Esophagus muscularis mucosa (tissue), 4 donors: Measurements from ENCODE around the gene RASGRF2. TPM values are rescaled to one million over a fixed set of nuclear protein-coding genes. Genes with fewer than 3 reads are reported as not detected.

Experiments used
- DNase-seq: peaks from one replicate; pipeline ENCODE4 v3.0.0-alpha.2; 2017; ENCODE audit errors: extremely low spot score
- H3K27ac ChIP-seq, 4 donors: fragments of 200-600 bp; sonication (generic); replicated peaks in 1 of 4; 1 replicate in 3 of 4; 2 replicates in 1 of 4; pipeline ENCODE4 v1.5.1; 2016 to 2019; ENCODE audit warnings: mild to moderate bottlenecking in 1 of 4
- H3K27me3 ChIP-seq, 4 donors: fragments of 200-600 bp; sonication (generic); one replicate each; pipeline versions ENCODE4 v1.5.1 to v1.6.0; 2016 to 2019
- H3K36me3 ChIP-seq, 4 donors: fragments of 200-600 bp; sonication (generic); one replicate each; pipeline ENCODE4 v1.5.1; 2016 to 2019
- H3K4me1 ChIP-seq, 4 donors: fragments of 200-600 bp; sonication (generic); one replicate each; pipeline ENCODE4 v1.5.1; 2016 to 2019
- H3K4me3 ChIP-seq, 4 donors: fragments of 200-600 bp; sonication (generic); 1 replicate in 2 of 4; 2 replicates in 2 of 4; pipeline ENCODE4 v1.5.1; 2016 to 2019; ENCODE audit warnings: mild to moderate bottlenecking in 4 of 4, moderate library complexity in 1 of 4
- H3K9me3 ChIP-seq, 4 donors: fragments of 200-600 bp; sonication (generic); 1 replicate in 3 of 4; 2 replicates in 1 of 4; pipeline ENCODE4 v1.5.1; 2016 to 2019
- CTCF ChIP-seq, 3 experiments: fragments of 200-600 bp in 2 of 3; fragments of 450-650 bp in 1 of 3; sonication (generic) in 2 of 3; IDR thresholded peaks; one replicate each; pipeline ENCODE4 v1.5.1; 2017 to 2019; ENCODE audit warnings: antibody characterized with exemption in 3 of 3, mild to moderate bottlenecking in 2 of 3, moderate library complexity in 1 of 3
- EP300 ChIP-seq: sonication (generic); formaldehyde crosslinking; IDR thresholded peaks from one replicate; pipeline ENCODE4 v1.6.1; 2017; ENCODE audit warnings: antibody characterized with exemption
- POLR2A ChIP-seq: fragments of 450-650 bp; IDR thresholded peaks from one replicate; pipeline ENCODE4 v1.6.1; 2017; ENCODE audit warnings: antibody characterized with exemption, moderate library complexity, mild to moderate bottlenecking, low read depth
- POLR2AphosphoS5 ChIP-seq, 2 donors: sonication (generic); formaldehyde crosslinking; IDR thresholded peaks; one replicate each; pipeline ENCODE4 v1.6.1; 2017; ENCODE audit warnings: antibody characterized with exemption in 2 of 2
- WGBS: methylation state at CpG from one replicate; pipeline ENCODE4 v1.1.5; 2018; 5-methylcytosine and 5-hydroxymethylcytosine counted together
- intact Hi-C: fragments of 100-400 bp; cut with DNase I; formaldehyde crosslinking; loops from one replicate; pipeline ENCODE4 v1.15.1; 2023
- total RNA-seq, 4 donors: library from RNA; depleted of rRNA; stranded (reverse); fragments of >200 nt; gene quantifications; one replicate each; pipeline versions ENCODE4 v1.1.0 to v1.2.1, GENCODE V29; 2016

The RASGRF2 gene
- total RNA-seq, 4 donors from 2014 or later = 4.2 to 7.6 (median 5.9) TPM

- DNase-seq = no peak
- H3K4me3 ChIP-seq = no peak overlapping the region
- no peaks in the 10 kb centered on the region for H3K36me3 ChIP-seq
- peaks cover 0 to 5% (median 0%) of the 10 kb centered on the region in 4 donors for H3K4me1 ChIP-seq
- TF ChIP-seq EP300 (no peak), POLR2AphosphoS5 (IDR thresholded peaks at IDR 0.05) (no peak), POLR2A (no peak), CTCF (IDR thresholded peaks at IDR 0.05) (no peak)
- H3K27ac ChIP-seq = no peak overlapping the region
- H3K27me3 ChIP-seq = no peaks in the 10 kb centered on the region
- H3K9me3 ChIP-seq = no peaks in the 10 kb centered on the region
- intact Hi-C loops = no loop called here
These were observed 46.1 kb downstream of the RASGRF2 start for GRCh38 chr5:81006231-81006630.

- Histone ChIP-seq H3K9me3 (no peaks in the 10 kb centered on the region), H3K27me3 (no peaks in the 10 kb centered on the region), H3K36me3 (no peaks in the 10 kb centered on the region), H3K4me3 (no peak overlapping the region), H3K4me1 (peaks cover 0 to 5% (median 0%) of the 10 kb centered on the region in 4 donors), H3K27ac (no peak overlapping the region)
- intact Hi-C loops = no loop called here
- 70% methylated on average over 8 of the region's 8 CpGs for WGBS
- no peak for TF ChIP-seq EP300
- no peak for TF ChIP-seq CTCF (IDR thresholded peaks at IDR 0.05)
- TF ChIP-seq POLR2AphosphoS5 (IDR thresholded peaks at IDR 0.05) = no peak
- no peak for TF ChIP-seq POLR2A
- DNase-seq = no peak
These were observed 46.9 kb downstream of the RASGRF2 start for GRCh38 chr5:81006947-81007636.

GRCh38 chr5:81007637-81008027 is 47.5 kb downstream of the RASGRF2 start:
- Histone ChIP-seq H3K4me1 (peaks cover 0 to 5% (median 0%) of the 10 kb centered on the region in 4 donors), H3K9me3 (no peaks in the 10 kb centered on the region), H3K36me3 (no peaks in the 10 kb centered on the region), H3K27ac (no peak overlapping the region), H3K27me3 (no peaks in the 10 kb centered on the region), H3K4me3 (no peak overlapping the region)
- 88% methylated on average over 5 of the region's 5 CpGs for WGBS
- TF ChIP-seq EP300 = no peak
- TF ChIP-seq POLR2AphosphoS5 (IDR thresholded peaks at IDR 0.05) = no peak
- no peak for TF ChIP-seq CTCF (IDR thresholded peaks at IDR 0.05)
- no peak for TF ChIP-seq POLR2A
- intact Hi-C loops = no loop called here
- no peak for DNase-seq

GRCh38 chr5:81010336-81011169 is 50.4 kb downstream of the RASGRF2 start:
- intact Hi-C loops = no loop called here
- TF ChIP-seq POLR2A (no peak), EP300 (no peak)
- Histone ChIP-seq H3K9me3 (no peaks in the 10 kb centered on the region), H3K27ac (no peak overlapping the region), H3K36me3 (no peaks in the 10 kb centered on the region), H3K4me1 (no peaks in the 10 kb centered on the region), H3K27me3 (no peaks in the 10 kb centered on the region), H3K4me3 (no peak overlapping the region)
- WGBS = 70% methylated on average over 5 of the region's 5 CpGs
- DNase-seq = no peak

- Histone ChIP-seq H3K4me3 (no peak overlapping the region), H3K9me3 (no peaks in the 10 kb centered on the region), H3K4me1 (no peaks in the 10 kb centered on the region), H3K27me3 (no peaks in the 10 kb centered on the region), H3K36me3 (no peaks in the 10 kb centered on the region), H3K27ac (no peak overlapping the region)
- intact Hi-C loops = no loop called here
- 71% methylated on average over 3 of the region's 3 CpGs for WGBS
- no peak for DNase-seq
- TF ChIP-seq POLR2AphosphoS5 (IDR thresholded peaks at IDR 0.05) = no peak
- no peak for TF ChIP-seq POLR2A
- no peak for TF ChIP-seq EP300
- no peak for TF ChIP-seq CTCF (IDR thresholded peaks at IDR 0.05)
These were observed 54.2 kb downstream of the RASGRF2 start for GRCh38 chr5:81014348-81014747.
